K562 (cell line): ENCODE measurements around the gene MED15. TPM values are rescaled to one million over a fixed set of nuclear protein-coding genes. Genes with fewer than 3 reads are reported as not detected.

ENCODE experiments used
- BRF1 ChIP-seq: IDR thresholded peaks from 3 replicates; pipeline ENCODE4 v1.6.1; 2011; ENCODE audit warnings: borderline replicate concordance, mild to moderate bottlenecking; ENCODE audit not compliant: insufficient read length; ENCODE audit errors: extremely low read depth
- E2F1 ChIP-seq: sonication (generic); formaldehyde crosslinking; IDR thresholded peaks from 2 replicates; pipeline ENCODE4 v1.8.1; 2023; ENCODE audit warnings: mild to moderate bottlenecking, missing genetic modification reagents, moderate library complexity
- E4F1 ChIP-seq: fragments of 250-450 bp; sonication (Bioruptor Pico); IDR thresholded peaks from 2 replicates; pipeline ENCODE4 v1.5.0; 2021; ENCODE audit warnings: mild to moderate bottlenecking, borderline replicate concordance
- GATAD2B ChIP-seq: fragments of 450-650 bp; IDR thresholded peaks from 2 replicates; pipeline ENCODE4 v1.6.1; 2017; ENCODE audit warnings: mild to moderate bottlenecking, borderline replicate concordance
- HIVEP1 ChIP-seq: fragments of 250-450 bp; sonication (Bioruptor Pico); IDR thresholded peaks from 2 replicates; pipeline ENCODE4 v1.4.0; 2020; ENCODE audit warnings: mild to moderate bottlenecking
- ID3 ChIP-seq, 2 experiments: fragments of 250-450 bp in 1 of 2; fragments of 450-650 bp in 1 of 2; sonication (Bioruptor Pico) in 1 of 2; IDR thresholded peaks; 2 replicates each; pipeline versions ENCODE4 v1.6.1 to v1.8.0; 2016 to 2021; ENCODE audit warnings: mild to moderate bottlenecking in 2 of 2, moderate library complexity in 2 of 2, missing compliant biosample characterization in 1 of 2, missing genetic modification characterization in 1 of 2
- KAT8 ChIP-seq: fragments of 450-650 bp; IDR thresholded peaks from 2 replicates; pipeline ENCODE4 v1.6.1; 2016; ENCODE audit warnings: low read depth, mild to moderate bottlenecking
- KHSRP ChIP-seq: fragments of 450-650 bp; IDR thresholded peaks from 2 replicates; pipeline ENCODE4 v1.6.1; 2017
- NR3C1 ChIP-seq: sonication (generic); formaldehyde crosslinking; IDR thresholded peaks from 2 replicates; pipeline ENCODE4 v1.8.1; 2022; ENCODE audit warnings: missing genetic modification reagents
- TAF9B ChIP-seq: fragments of 450-650 bp; IDR thresholded peaks from 2 replicates; pipeline ENCODE4 v1.6.1; 2018; ENCODE audit warnings: mild to moderate bottlenecking; ENCODE audit not compliant: partially characterized antibody
- THRAP3 ChIP-seq: fragments of 450-650 bp; IDR thresholded peaks from 2 replicates; pipeline ENCODE4 v1.6.1; 2016; ENCODE audit warnings: mild to moderate bottlenecking, inconsistent platforms, borderline replicate concordance
- ZBTB43 ChIP-seq: sonication (generic); formaldehyde crosslinking; IDR thresholded peaks from 2 replicates; pipeline ENCODE4 v1.8.0; 2023; ENCODE audit warnings: mild to moderate bottlenecking, missing genetic modification reagents
- ZNF143 ChIP-seq: sonication (generic); formaldehyde crosslinking; IDR thresholded peaks from 2 replicates; pipeline ENCODE4 v1.9.0; 2022; ENCODE audit warnings: mild to moderate bottlenecking, missing genetic modification reagents
- ZNF197 ChIP-seq: fragments of 200-800 bp; sonication (Bioruptor generic); IDR thresholded peaks from 2 replicates; pipeline ENCODE4 v1.6.1; 2016; ENCODE audit warnings: low read depth, missing genetic modification characterization, missing compliant biosample characterization
- ZNF445 ChIP-seq: fragments of 250-450 bp; sonication (Bioruptor Pico); IDR thresholded peaks from 2 replicates; pipeline ENCODE4 v1.4.0; 2020; ENCODE audit warnings: low read depth, mild to moderate bottlenecking, moderate library complexity
- polyA plus RNA-seq, 8 experiments: library from polyadenylated mRNA; depleted of rRNA in 4 of 8; stranded (reverse) in 5 of 8; unstranded in 3 of 8; fragments of >200 nt; fragmentation: Nextera tagmentation in 2 of 8; fragmentation: Illumina TruSeq in 1 of 8; extraction: Ambion mirVana in 2 of 8; extraction: Trizol in 1 of 8; gene quantifications; 2 replicates each; pipeline versions ENCODE4 v1.2.1 to v1.2.3, GENCODE V29; 2011 to 2014; ENCODE audit warnings: inconsistent platforms in 1 of 8, missing spikeins in 1 of 8
- total RNA-seq, 7 experiments: library from RNA; depleted of rRNA in 6 of 7; stranded (reverse); fragments of >200 nt in 6 of 7; fragmentation: Illumina TruSeq in 2 of 7; extraction: Trizol in 2 of 7; gene quantifications; 2 replicates each; pipeline versions ENCODE4 v1.2.1 to v1.2.3, GENCODE V29; 2011 to 2021; ENCODE audit warnings: low replicate concordance in 1 of 7

Gene MED15
- total and polyA plus RNA-seq, 9 of the 15 experiments (the other 6 are each of a cell fraction or from before 2014, with no cell fraction given), result 4.0 to 271 (median 60.1) TPM

GRCh38 chr22:20545681-20546521 lies 38.5 kb downstream of the MED15 start (continued):
- TF ChIP-seq TAF9B (no peak), HIVEP1 (CRISPR knock-in tag) (peak; percentile 99), NR3C1 (CRISPR knock-in tag) (no peak), KAT8 (no peak), E2F1 (0 out of 2 replicates have a peak, but pooled peaks have one; percentile 27), KHSRP (no peak), BRF1 (no peak), ZNF445 (CRISPR knock-in tag) (peak; percentile 92; the same call in 1 of the 2 replicates), ZNF143 (peak; percentile 47), GATAD2B (no peak), ID3 (CRISPR knock-in tag; IDR thresholded peaks at IDR 0.05) (peak; percentile 94), ID3 (tag; IDR thresholded peaks at IDR 0.05) (peak; percentile 99), THRAP3 (no peak), ZBTB43 (CRISPR knock-in tag) (0 out of 2 replicates have a peak, but pooled peaks have one; percentile 80), E4F1 (CRISPR knock-in tag) (peak; percentile 89), ZNF197 (peak; percentile 100)
